Sigmoid colon (tissue), 7 donors: Measurements from ENCODE around the gene RMRP. TPM values are rescaled to one million over a fixed set of nuclear protein-coding genes. Genes with fewer than 3 reads are reported as not detected.

Experiments
- DNase-seq: peaks from one replicate; pipeline ENCODE4 v3.0.0-alpha.2; 2019
- H3K27ac ChIP-seq, 4 donors: fragments of 200-600 bp; sonication (generic); one replicate each; pipeline ENCODE4 v1.5.1; 2016 to 2019; ENCODE audit warnings: mild to moderate bottlenecking in 1 of 4
- H3K27me3 ChIP-seq, 3 donors: fragments of 200-600 bp; sonication (generic); one replicate each; pipeline ENCODE4 v1.5.1; 2019; ENCODE audit warnings: mild to moderate bottlenecking in 1 of 3
- H3K36me3 ChIP-seq, 4 donors: fragments of 200-600 bp; sonication (generic); one replicate each; pipeline ENCODE4 v1.5.1; 2016 to 2019
- H3K4me1 ChIP-seq, 4 donors: fragments of 200-600 bp; sonication (generic); one replicate each; pipeline ENCODE4 v1.5.1; 2017 to 2019
- H3K4me3 ChIP-seq, 4 donors: fragments of 200-600 bp; sonication (generic); one replicate each; pipeline ENCODE4 v1.5.1; 2017 to 2019; ENCODE audit warnings: mild to moderate bottlenecking in 2 of 4, moderate library complexity in 1 of 4
- H3K9me3 ChIP-seq, 4 donors: fragments of 200-600 bp in 3 of 4; sonication (generic) in 3 of 4; one replicate each; pipeline versions ENCODE4 v1.5.1 to v1.6.1; 2013 to 2019
- EP300 ChIP-seq, 4 donors: sonication (generic); formaldehyde crosslinking; IDR thresholded peaks; one replicate each; pipeline ENCODE4 v1.6.1; 2017; ENCODE audit warnings: antibody characterized with exemption in 4 of 4
- POLR2A ChIP-seq, 2 donors: fragments of 450-650 bp; IDR thresholded peaks; one replicate each; pipeline ENCODE4 v1.6.1; 2016; ENCODE audit warnings: antibody characterized with exemption in 2 of 2, mild to moderate bottlenecking in 2 of 2, moderate library complexity in 2 of 2
- POLR2AphosphoS5 ChIP-seq, 4 donors: sonication (generic); formaldehyde crosslinking; IDR thresholded peaks; one replicate each; pipeline ENCODE4 v1.6.1; 2017; ENCODE audit warnings: antibody characterized with exemption in 4 of 4
- WGBS, 2 donors: extraction: QIAGEN DNeasy Blood & Tissue Kit; methylation state at CpG; one replicate each; pipeline ENCODE4 v1.1.7; 2013; 5-methylcytosine and 5-hydroxymethylcytosine counted together
- intact Hi-C: fragments of 100-400 bp; cut with DNase I; formaldehyde crosslinking; loops from one replicate; pipeline ENCODE4 v1.15.1; 2023
- polyA plus RNA-seq, 3 donors: library from polyadenylated mRNA; stranded (reverse); fragments of 200-250 nt; gene quantifications; one replicate each; pipeline ENCODE4 v1.2.3, GENCODE V29; 2013
- total RNA-seq, 4 donors: library from RNA; depleted of rRNA; stranded (reverse); fragments of >200 nt; gene quantifications; one replicate each; pipeline ENCODE4 v1.1.0, GENCODE V29; 2016
- TF ChIP-seq, protein P1 (sequence below), 4 experiments: fragments of 450-650 bp in 3 of 4; fragments of 200-600 bp in 1 of 4; IDR thresholded peaks; one replicate each; pipeline ENCODE4 v1.5.1; 2016 to 2019; ENCODE audit warnings: antibody characterized with exemption in 4 of 4, mild to moderate bottlenecking in 3 of 4, moderate library complexity in 2 of 4
- donor health status: healthy with polysubstance abuse.
- donor health status: Bipolar disorder and iron deficiency.
- donor health status: healthy.

Gene RMRP
- total and polyA plus RNA-seq, 7 donors, result 480 to 26,387 (median 4,377) TPM; not detected in 2

DNA sequence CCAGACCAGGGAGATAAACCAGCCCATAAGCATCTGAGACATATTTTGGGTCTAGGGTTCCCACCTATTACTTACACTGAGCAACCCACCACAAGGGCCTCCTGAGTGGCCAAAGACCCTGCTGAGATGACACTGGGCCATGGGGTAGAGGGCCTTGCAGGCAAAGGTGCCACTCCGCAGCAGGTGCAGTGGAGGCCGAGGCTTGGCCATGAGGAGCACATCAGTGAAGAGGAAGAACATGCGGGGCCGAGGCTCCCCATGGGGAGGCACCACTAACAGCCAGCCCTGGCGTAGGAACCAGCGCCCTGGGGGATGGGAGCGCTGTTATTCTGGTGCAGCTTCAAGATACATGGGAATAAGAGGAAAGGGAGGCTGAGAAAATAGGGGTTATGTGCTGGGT is 4.6 kb upstream of the RMRP start:
- H3K27ac ChIP-seq, result peak overlapping the region; percentile 97 to 98 (median 98)
- WGBS, 2 donors, result 87 to 93% methylated on average over 7 of the region's 7 CpGs
- intact Hi-C loops, result no loop called here
- TF ChIP-seq POLR2AphosphoS5 (IDR thresholded peaks at IDR 0.05), result peak in 2 of 4 donors; percentile 23 to 24
- no peak for TF ChIP-seq EP300 (IDR thresholded peaks at IDR 0.05)
- no peak for TF ChIP-seq POLR2A (IDR thresholded peaks at IDR 0.05)
- TF ChIP-seq, protein P1, sequence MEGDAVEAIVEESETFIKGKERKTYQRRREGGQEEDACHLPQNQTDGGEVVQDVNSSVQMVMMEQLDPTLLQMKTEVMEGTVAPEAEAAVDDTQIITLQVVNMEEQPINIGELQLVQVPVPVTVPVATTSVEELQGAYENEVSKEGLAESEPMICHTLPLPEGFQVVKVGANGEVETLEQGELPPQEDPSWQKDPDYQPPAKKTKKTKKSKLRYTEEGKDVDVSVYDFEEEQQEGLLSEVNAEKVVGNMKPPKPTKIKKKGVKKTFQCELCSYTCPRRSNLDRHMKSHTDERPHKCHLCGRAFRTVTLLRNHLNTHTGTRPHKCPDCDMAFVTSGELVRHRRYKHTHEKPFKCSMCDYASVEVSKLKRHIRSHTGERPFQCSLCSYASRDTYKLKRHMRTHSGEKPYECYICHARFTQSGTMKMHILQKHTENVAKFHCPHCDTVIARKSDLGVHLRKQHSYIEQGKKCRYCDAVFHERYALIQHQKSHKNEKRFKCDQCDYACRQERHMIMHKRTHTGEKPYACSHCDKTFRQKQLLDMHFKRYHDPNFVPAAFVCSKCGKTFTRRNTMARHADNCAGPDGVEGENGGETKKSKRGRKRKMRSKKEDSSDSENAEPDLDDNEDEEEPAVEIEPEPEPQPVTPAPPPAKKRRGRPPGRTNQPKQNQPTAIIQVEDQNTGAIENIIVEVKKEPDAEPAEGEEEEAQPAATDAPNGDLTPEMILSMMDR (IDR thresholded peaks at IDR 0.05), result no peak
- no peaks in the 10 kb centered on the region for H3K27me3 ChIP-seq
- no peak overlapping the region for H3K4me3 ChIP-seq
- no peaks in the 10 kb centered on the region for H3K9me3 ChIP-seq
- H3K36me3 ChIP-seq, result peaks cover 0 to 13% (median 10%) of the 10 kb centered on the region in 4 donors
- no peak for DNase-seq
- H3K4me1 ChIP-seq, result peaks cover 0 to 65% (median 57%) of the 10 kb centered on the region in 4 donors

DNA sequence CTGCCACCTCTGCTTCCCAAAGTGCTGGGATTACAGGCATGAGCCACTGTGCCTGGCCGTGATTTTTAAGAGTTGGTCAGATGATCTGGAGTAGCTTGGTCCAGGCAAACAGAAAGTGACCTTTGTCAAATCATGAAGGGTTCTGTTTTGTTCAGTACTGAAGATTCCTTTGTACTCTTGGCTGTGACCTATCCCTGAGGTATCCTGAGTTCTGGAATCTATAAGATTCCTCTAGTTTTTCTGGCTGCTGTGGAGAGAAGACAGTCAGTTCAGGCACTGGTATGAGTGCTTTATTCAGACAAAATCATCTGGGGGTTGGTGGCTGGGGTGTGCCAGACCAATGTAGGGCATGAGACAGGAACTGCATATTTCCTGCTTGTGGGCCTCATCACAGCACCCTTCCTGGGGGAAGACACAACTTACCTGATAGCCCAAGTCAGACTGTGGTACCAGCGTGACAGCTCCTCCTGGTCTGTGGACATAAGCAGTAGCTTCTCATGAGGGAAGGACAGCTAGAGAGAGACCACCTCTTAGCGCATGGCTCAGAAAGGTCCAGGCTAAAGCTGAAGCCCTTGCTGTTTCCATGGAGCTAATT is 4.0 kb upstream of the RMRP start:
- intact Hi-C loops, result no loop called here
- Histone ChIP-seq H3K36me3 (peaks cover 0 to 13% (median 10%) of the 10 kb centered on the region in 4 donors), H3K27me3 (no peaks in the 10 kb centered on the region), H3K4me3 (no peak overlapping the region), H3K27ac (peak overlapping the region; percentile 97 to 98 (median 98)), H3K9me3 (no peaks in the 10 kb centered on the region), H3K4me1 (peaks cover 0 to 71% (median 63%) of the 10 kb centered on the region in 4 donors)
- TF ChIP-seq, protein P1 (IDR thresholded peaks at IDR 0.05), result no peak
- TF ChIP-seq POLR2AphosphoS5 (IDR thresholded peaks at IDR 0.05), result peak in 1 of 4 donors; percentile 20
- 65% methylated on average over 3 of the region's 3 CpGs for WGBS, 2 donors
- no peak for DNase-seq

DNA sequence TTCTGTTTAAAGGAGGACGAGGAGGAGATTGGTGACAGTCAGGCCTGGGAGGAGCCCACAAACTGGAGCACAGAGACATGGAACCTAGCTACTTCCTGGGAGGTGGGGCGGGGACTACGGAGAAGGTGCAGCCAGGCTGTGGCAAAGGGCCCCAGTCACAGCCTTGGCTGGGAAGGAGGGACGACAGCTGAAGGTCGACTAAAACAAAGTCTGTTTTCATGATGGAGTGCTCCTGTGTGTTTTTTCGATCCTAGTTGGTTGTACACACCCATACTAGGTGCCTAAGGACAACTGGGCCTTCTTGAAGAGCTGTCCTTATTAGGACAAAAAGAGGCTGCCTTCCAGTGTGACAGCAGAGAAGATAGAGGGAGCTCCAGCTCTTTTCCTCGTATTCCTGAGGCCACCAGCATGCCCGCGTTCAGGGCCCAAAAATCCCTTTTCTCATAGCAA is 3.2 kb upstream of the RMRP start:
- Histone ChIP-seq H3K36me3 (peaks cover 0 to 13% (median 10%) of the 10 kb centered on the region in 4 donors), H3K27me3 (no peaks in the 10 kb centered on the region), H3K4me3 (peak overlapping the region in 1 of 4 donors; percentile 70), H3K27ac (peak overlapping the region; percentile 97 to 98 (median 98)), H3K9me3 (no peaks in the 10 kb centered on the region), H3K4me1 (peaks cover 0 to 78% (median 69%) of the 10 kb centered on the region in 4 donors)
- peak; percentile 80 for DNase-seq
- WGBS, 2 donors, result 15 to 50% methylated on average over 9 of the region's 9 CpGs
- TF ChIP-seq EP300 (IDR thresholded peaks at IDR 0.05), result no peak
- TF ChIP-seq, protein P1 (IDR thresholded peaks at IDR 0.05), result peak; percentile 34 to 45 (median 38)
- peak in 1 of 2 donors; percentile 58 for TF ChIP-seq POLR2A (IDR thresholded peaks at IDR 0.05)
- peak; percentile 34 to 66 (median 48) for TF ChIP-seq POLR2AphosphoS5 (IDR thresholded peaks at IDR 0.05)
- intact Hi-C loops, result no loop called here

DNA sequence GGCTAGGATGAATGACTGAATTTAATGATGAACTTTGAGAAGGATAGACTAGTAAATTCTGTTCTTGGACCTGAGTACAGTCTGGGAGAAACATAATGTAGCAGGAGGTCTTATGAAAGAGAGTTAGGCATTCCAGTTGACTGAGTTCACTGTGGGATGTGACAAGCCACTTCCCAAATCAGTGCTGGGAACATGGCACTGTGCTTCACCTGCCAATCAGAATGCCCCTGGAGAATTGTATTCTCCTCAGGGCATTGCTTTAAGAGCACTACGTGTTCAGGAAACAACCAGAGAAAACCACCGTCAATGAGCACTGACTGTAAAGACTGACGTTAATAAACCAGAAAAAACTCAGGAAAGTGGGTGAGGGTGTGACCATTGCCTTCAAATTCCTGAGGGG is 1.5 kb upstream of the RMRP start:
- peak overlapping the region; percentile 70 to 92 (median 76) for H3K4me3 ChIP-seq
- DNase-seq, result peak; percentile 82
- TF ChIP-seq POLR2A (IDR thresholded peaks at IDR 0.05) (peak in 1 of 2 donors; percentile 40), EP300 (IDR thresholded peaks at IDR 0.05) (peak; percentile 41 to 92 (median 78)), POLR2AphosphoS5 (IDR thresholded peaks at IDR 0.05) (peak; percentile 70 to 83 (median 76))
- TF ChIP-seq, protein P1 (IDR thresholded peaks at IDR 0.05), result no peak
- peaks cover 0 to 13% (median 10%) of the 10 kb centered on the region in 4 donors for H3K36me3 ChIP-seq
- 50 to 67% methylated on average over 3 of the region's 3 CpGs for WGBS, 2 donors
- H3K27ac ChIP-seq, result peak overlapping the region; percentile 97 to 98 (median 98)
- intact Hi-C loops, result loop anchor here (1.0 to 10.0 kb wide), 2 partner anchors 31 to 665 kb away; no protein-coding TSS in a partner anchor
- H3K4me1 ChIP-seq, result peaks cover 0 to 63% (median 56%) of the 10 kb centered on the region in 4 donors
- no peaks in the 10 kb centered on the region for H3K27me3 ChIP-seq
- no peaks in the 10 kb centered on the region for H3K9me3 ChIP-seq
